HG03060 (cell line): ENCODE measurements around the gene MSGN1.

Experiments used
- ATAC-seq: cut with Tn5 transposase; IDR thresholded peaks from one replicate; pipeline ENCODE4 v1.9.1; 2021; ENCODE audit warnings: low read depth, moderate number of reproducible peaks; ENCODE audit not compliant: unreplicated experiment

MSGN1 gene

GRCh38 chr2:17816396-17817245 lies at the start of gene MSGN1:
TSS of gene MSGN1 (plus strand) at chr2:17816460. CDS start at chr2:17816519, 59 bp downstream.
- ATAC-seq, result no peak

- ATAC-seq, result no peak
Observed at GRCh38 chr2:17768894-17769293, 47.4 kb upstream of the MSGN1 start.

- no peak for ATAC-seq
Observed at GRCh38 chr2:17771956-17772355, 44.3 kb upstream of the MSGN1 start.

GRCh38 chr2:17772532-17772931 lies 43.7 kb upstream of the MSGN1 start:
- ATAC-seq, result no peak

- no peak for ATAC-seq
Observed at GRCh38 chr2:17780546-17780945, 35.7 kb upstream of the MSGN1 start.

- no peak for ATAC-seq
Observed at GRCh38 chr2:17781482-17781881, 34.8 kb upstream of the MSGN1 start.

GRCh38 chr2:17786727-17787126 lies 29.5 kb upstream of the MSGN1 start:
- ATAC-seq, result no peak

GRCh38 chr2:17788773-17789172 lies 27.5 kb upstream of the MSGN1 start:
- no peak for ATAC-seq

- ATAC-seq, result no peak
Observed at GRCh38 chr2:17790536-17790935, 25.7 kb upstream of the MSGN1 start.

- no peak for ATAC-seq
Observed at GRCh38 chr2:17791121-17791816, 25.0 kb upstream of the MSGN1 start.

GRCh38 chr2:17791817-17792130 lies 24.5 kb upstream of the MSGN1 start:
- ATAC-seq, result no peak

GRCh38 chr2:17792515-17792914 lies 23.7 kb upstream of the MSGN1 start:
- peak; percentile 41 for ATAC-seq

- ATAC-seq, result no peak
Observed at GRCh38 chr2:17793296-17793695, 23.0 kb upstream of the MSGN1 start.

GRCh38 chr2:17793803-17794354 lies 22.4 kb upstream of the MSGN1 start:
- ATAC-seq, result no peak

- no peak for ATAC-seq
Observed at GRCh38 chr2:17795309-17795708, 21.0 kb upstream of the MSGN1 start.

- no peak for ATAC-seq
Observed at GRCh38 chr2:17798338-17798737, 17.9 kb upstream of the MSGN1 start.

- ATAC-seq, result no peak
Observed at GRCh38 chr2:17799301-17800120, 16.7 kb upstream of the MSGN1 start.

GRCh38 chr2:17800219-17800618 lies 16.0 kb upstream of the MSGN1 start:
- no peak for ATAC-seq

GRCh38 chr2:17800693-17801458 lies 15.4 kb upstream of the MSGN1 start:
- ATAC-seq, result no peak

GRCh38 chr2:17803497-17803896 lies 12.8 kb upstream of the MSGN1 start:
- no peak for ATAC-seq
